PC-9 (cell line): ENCODE data around the gene ANKFN1. TPM values are rescaled to one million over a fixed set of nuclear protein-coding genes. Genes with fewer than 3 reads are reported as not detected.
A peak's percentile ranks its signal among the peaks of the same experiment; 100 is the strongest.

Experiments
- BruUV-seq: library from RNA; stranded (reverse); fragments of 400-500 nt; replicated peaks from 2 replicates; lab custom pipeline; 2021; lab: Mats Ljungman, UMichigan
- CTCF ChIA-PET: fragments of 300-600 bp; sonication (Branson Sonifier 250); formaldehyde crosslinking; loops from one replicate; lab custom pipeline; 2022; ENCODE audit warnings: antibody characterized with exemption; lab: Charles Lee
- POLR2A ChIA-PET: fragments of 300-600 bp; sonication (Branson Sonifier 250); formaldehyde crosslinking; loops from one replicate; lab custom pipeline; 2022; ENCODE audit warnings: antibody characterized with exemption; ENCODE audit not compliant: unreplicated experiment; lab: Charles Lee
- DNase-seq, 2 experiments: peaks; one replicate each; pipeline versions ENCODE4 v3.0.0 to v3.0.0-alpha.2; 2015 to 2022; ENCODE audit warnings: mixed read lengths in 1 of 2
- H2AFZ ChIP-seq: fragments of 200-600 bp; sonication (generic); 2 replicates; pipeline ENCODE4 v1.8.1; 2017; ENCODE audit warnings: antibody characterized with exemption
- H3F3A ChIP-seq: fragments of 200-600 bp; sonication (generic); 2 replicates; pipeline ENCODE4 v1.8.1; 2017; ENCODE audit warnings: antibody characterized with exemption, mild to moderate bottlenecking, low read depth; ENCODE audit not compliant: insufficient read depth
- H3K27ac ChIP-seq: fragments of 200-600 bp; sonication (generic); 2 replicates; pipeline ENCODE4 v1.6.1; 2016; ENCODE audit warnings: mixed run types
- H3K27me3 ChIP-seq: fragments of 200-600 bp; sonication (generic); 2 replicates; pipeline ENCODE4 v1.6.1; 2016; ENCODE audit warnings: low read depth, mixed run types; ENCODE audit not compliant: insufficient read depth
- H3K36me3 ChIP-seq: fragments of 200-600 bp; sonication (generic); 2 replicates; pipeline ENCODE4 v1.6.1; 2016; ENCODE audit warnings: low read depth, mixed run types
- H3K4me1 ChIP-seq: fragments of 200-600 bp; sonication (generic); replicated peaks from 2 replicates; pipeline ENCODE4 v1.6.1; 2016; ENCODE audit warnings: mixed run types; ENCODE audit not compliant: insufficient read depth
- H3K4me2 ChIP-seq: fragments of 200-600 bp; sonication (generic); 2 replicates; pipeline ENCODE4 v1.6.1; 2017; ENCODE audit warnings: mixed run types
- H3K4me3 ChIP-seq: fragments of 200-600 bp; sonication (generic); 2 replicates; pipeline ENCODE4 v1.6.1; 2016; ENCODE audit warnings: mixed run types
- H3K79me2 ChIP-seq: fragments of 200-600 bp; sonication (generic); 2 replicates; pipeline ENCODE4 v1.6.1; 2017; ENCODE audit warnings: low read depth, mixed run types
- H3K9me2 ChIP-seq: fragments of 200-600 bp; sonication (generic); 2 replicates; pipeline ENCODE4 v1.8.1; 2017; ENCODE audit warnings: mild to moderate bottlenecking; ENCODE audit not compliant: insufficient read depth
- H3K9me3 ChIP-seq: fragments of 200-600 bp; sonication (generic); 2 replicates; pipeline ENCODE4 v1.8.1; 2016; ENCODE audit warnings: low read depth; ENCODE audit not compliant: insufficient read depth
- H4K20me1 ChIP-seq: fragments of 200-600 bp; sonication (generic); 2 replicates; pipeline ENCODE4 v1.8.1; 2017; ENCODE audit not compliant: insufficient read depth
- CTCF ChIP-seq: fragments of 200-600 bp; sonication (generic); conservative IDR thresholded peaks from 2 replicates; pipeline ENCODE4 v1.6.1; 2017; ENCODE audit warnings: mixed run types, antibody characterized with exemption, mild to moderate bottlenecking, moderate library complexity
- EZH2 ChIP-seq: fragments of 200-600 bp; sonication (generic); IDR thresholded peaks from 2 replicates; pipeline ENCODE4 v1.8.0; 2017; ENCODE audit warnings: antibody characterized with exemption, low read depth
- intact Hi-C: fragments of 100-400 bp; cut with micrococcal nuclease; formaldehyde crosslinking; loops from one replicate; pipeline ENCODE4 v1.10.0; 2022; ENCODE audit not compliant: unreplicated experiment
- total RNA-seq: library from RNA; stranded (reverse); gene quantifications from 2 replicates; pipeline ENCODE4 v1.2.3, GENCODE V29; 2021

The ANKFN1 gene
- total RNA-seq, 1 experiment from 2014 or later = not detected

GRCh38 chr17:56502120-56502654 is 348.9 kb downstream of the ANKFN1 start:
- Histone ChIP-seq H3K4me1 (no peaks in the 10 kb centered on the region), H3K9me2 (no peaks in the 10 kb centered on the region), H3K4me3 (no peak overlapping the region), H3F3A (no peaks in the 10 kb centered on the region), H3K27ac (no peak overlapping the region), H3K4me2 (no peak overlapping the region), H3K36me3 (no peaks in the 10 kb centered on the region), H3K27me3 (no peaks in the 10 kb centered on the region), H3K79me2 (no peaks in the 10 kb centered on the region), H4K20me1 (no peaks in the 10 kb centered on the region), H2AFZ (peak overlapping the region; percentile 39; the same call in 1 of the 2 replicates), H3K9me3 (no peaks in the 10 kb centered on the region)
- CTCF ChIA-PET = interaction anchor here (1.2 kb wide), 1 partner anchor 214 kb away, joined by 3 read pairs; no protein-coding TSS in a partner anchor
- intact Hi-C loops = no loop called here
- BruUV-seq = no TSS peak
- POLR2A ChIA-PET = no interaction called here
- no peak for DNase-seq
- no peak for TF ChIP-seq CTCF
- TF ChIP-seq EZH2 = no peak

GRCh38 chr17:56505154-56505756 is 352.0 kb downstream of the ANKFN1 start:
- no peak for DNase-seq
- H3K9me2 ChIP-seq = no peaks in the 10 kb centered on the region
- ChIA-PET POLR2A (no interaction called here), CTCF (no interaction called here)
- intact Hi-C loops = no loop called here
- no peaks in the 10 kb centered on the region; the same call in 1 of the 2 replicates for H3K27me3 ChIP-seq
- no peaks in the 10 kb centered on the region for H3K79me2 ChIP-seq
- H3K4me2 ChIP-seq = no peak overlapping the region
- no peaks in the 10 kb centered on the region for H3K4me1 ChIP-seq
- TF ChIP-seq CTCF = no peak
- no peak for TF ChIP-seq EZH2
- H2AFZ ChIP-seq = no peak overlapping the region
- no peak overlapping the region for H3K4me3 ChIP-seq
- BruUV-seq = no TSS peak
- no peaks in the 10 kb centered on the region for H3K9me3 ChIP-seq
- H3K27ac ChIP-seq = no peak overlapping the region
- H3K36me3 ChIP-seq = no peaks in the 10 kb centered on the region
- no peaks in the 10 kb centered on the region for H3F3A ChIP-seq
- H4K20me1 ChIP-seq = no peaks in the 10 kb centered on the region

GRCh38 chr17:56506349-56506748 is 353.1 kb downstream of the ANKFN1 start:
- Histone ChIP-seq H3K27me3 (no peaks in the 10 kb centered on the region; the same call in 1 of the 2 replicates), H3K27ac (no peak overlapping the region), H3F3A (no peaks in the 10 kb centered on the region), H3K79me2 (no peaks in the 10 kb centered on the region), H3K36me3 (no peaks in the 10 kb centered on the region), H3K9me3 (no peaks in the 10 kb centered on the region), H4K20me1 (no peaks in the 10 kb centered on the region), H2AFZ (no peak overlapping the region), H3K4me3 (no peak overlapping the region), H3K4me1 (no peaks in the 10 kb centered on the region), H3K9me2 (no peaks in the 10 kb centered on the region), H3K4me2 (no peak overlapping the region)
- no peak for DNase-seq
- ChIA-PET POLR2A (no interaction called here), CTCF (no interaction called here)
- TF ChIP-seq CTCF (no peak), EZH2 (no peak)
- intact Hi-C loops = no loop called here
- BruUV-seq = no TSS peak
